Spleen (tissue), 11 donors: ENCODE results near the gene IFT88. TPM values are rescaled to one million over a fixed set of nuclear protein-coding genes. Genes with fewer than 3 reads are reported as not detected.

Source experiments
- DNase-seq: peaks from one replicate; pipeline ENCODE4 v3.0.0-alpha.2; 2020
- H3K27ac ChIP-seq, 8 donors: fragments of 200-600 bp; sonication (generic) in 7 of 8; 1 replicate in 4 of 8; 2 replicates in 4 of 8; pipeline versions ENCODE4 v1.5.0 to v1.8.0; 2016 to 2021; ENCODE audit warnings: inconsistent platforms in 4 of 8, mild to moderate bottlenecking in 4 of 8, moderate library complexity in 1 of 8
- H3K27me3 ChIP-seq, 7 donors: fragments of 200-600 bp; sonication (generic) in 6 of 7; replicated peaks in 1 of 7; 1 replicate in 4 of 7; 2 replicates in 3 of 7; pipeline versions ENCODE4 v1.5.0 to v1.8.0; 2016 to 2021; ENCODE audit warnings: inconsistent platforms in 3 of 7, mild to moderate bottlenecking in 1 of 7
- H3K36me3 ChIP-seq, 6 donors: fragments of 200-600 bp; sonication (generic) in 5 of 6; 1 replicate in 4 of 6; 2 replicates in 2 of 6; pipeline versions ENCODE4 v1.5.0 to v1.8.0; 2016 to 2021; ENCODE audit warnings: inconsistent platforms in 2 of 6
- H3K4me1 ChIP-seq, 6 donors: fragments of 200-600 bp; sonication (generic) in 5 of 6; 1 replicate in 3 of 6; 2 replicates in 3 of 6; pipeline versions ENCODE4 v1.5.0 to v1.8.0; 2016 to 2021; ENCODE audit warnings: inconsistent platforms in 3 of 6
- H3K4me3 ChIP-seq, 8 donors: fragments of 200-600 bp; sonication (generic) in 7 of 8; 1 replicate in 4 of 8; 2 replicates in 4 of 8; pipeline versions ENCODE4 v1.5.0 to v1.8.0; 2016 to 2021; ENCODE audit warnings: inconsistent platforms in 4 of 8, mild to moderate bottlenecking in 4 of 8, moderate library complexity in 2 of 8
- H3K9me3 ChIP-seq, 8 donors: fragments of 200-600 bp; sonication (generic) in 7 of 8; 1 replicate in 4 of 8; 2 replicates in 4 of 8; pipeline versions ENCODE4 v1.5.0 to v1.8.0; 2016 to 2021; ENCODE audit warnings: inconsistent platforms in 4 of 8
- CTCF ChIP-seq, 11 experiments: fragments of 200-600 bp in 7 of 11; fragments of 450-650 bp in 4 of 11; sonication (generic) in 4 of 11; IDR thresholded peaks in 8 of 11; conservative IDR thresholded peaks in 3 of 11; 1 replicate in 7 of 11; 2 replicates in 4 of 11; pipeline versions ENCODE4 v1.4.0 to v1.8.0; 2016 to 2021; ENCODE audit warnings: antibody characterized with exemption in 11 of 11, inconsistent platforms in 4 of 11, mild to moderate bottlenecking in 1 of 11
- POLR2A ChIP-seq, 3 donors: fragments of 450-650 bp; IDR thresholded peaks; one replicate each; pipeline ENCODE4 v1.5.1; 2017; ENCODE audit warnings: antibody characterized with exemption in 3 of 3, mild to moderate bottlenecking in 1 of 3
- POLR2AphosphoS5 ChIP-seq, 3 donors: sonication (generic); formaldehyde crosslinking; IDR thresholded peaks; one replicate each; pipeline ENCODE4 v1.5.1; 2017; ENCODE audit warnings: antibody characterized with exemption in 3 of 3
- WGBS, 5 donors: extraction: QIAGEN DNeasy Blood & Tissue Kit in 3 of 5; methylation state at CpG; one replicate each; pipeline versions ENCODE4 v1.1.5 to v1.1.7; 2013 to 2018; 5-methylcytosine and 5-hydroxymethylcytosine counted together
- intact Hi-C: fragments of 100-400 bp; cut with DNase I; formaldehyde crosslinking; loops from one replicate; pipeline ENCODE4 v1.15.0; 2023; ENCODE audit warnings: low total_unique reads
- polyA plus RNA-seq, 3 donors: library from polyadenylated mRNA; stranded (reverse); fragments of 200-250 nt; gene quantifications; one replicate each; pipeline ENCODE4 v1.2.1, GENCODE V29; 2013
- total RNA-seq, 7 donors: library from RNA; depleted of rRNA in 3 of 7; stranded (reverse); fragments of >200 nt in 3 of 7; fragmentation: NEBNext Ultra II Directional in 4 of 7; extraction: Animal tissue kit (Norgen Biotek cat#: 25700) in 4 of 7; gene quantifications; one replicate each; pipeline versions ENCODE4 v1.1.0 to v1.2.1, GENCODE V29; 2016 to 2021
- donor health status: healthy with polysubstance abuse.
- donor health status: DM: no; HTN: no; CAD: no; lungs with moderate emphysema.
- donor health status: DM: no; HTN: no; CAD: no.
- donor health status: Bipolar disorder and iron deficiency.
- donor health status: healthy.
- donor health status: DM: no; HTN: no; CAD: no.
- donor health status: DM: yes; HTN: yes; CAD: no.

The IFT88 gene
- total and polyA plus RNA-seq, 10 donors = 7.7 to 25.5 (median 13.6) TPM

- TF ChIP-seq POLR2AphosphoS5 (IDR thresholded peaks at IDR 0.05) (no peak), CTCF (IDR thresholded peaks at IDR 0.05 in 8 of 11, conservative IDR thresholded peaks at IDR 0.05 in 3 of 11) (no peak), POLR2A (IDR thresholded peaks at IDR 0.05) (no peak)
- Histone ChIP-seq H3K27me3 (no peaks in the 10 kb centered on the region), H3K9me3 (no peaks in the 10 kb centered on the region), H3K4me1 (no peaks in the 10 kb centered on the region), H3K27ac (no peak overlapping the region), H3K36me3 (no peaks in the 10 kb centered on the region), H3K4me3 (no peak overlapping the region)
- 78 to 86% (median 86%) methylated on average over 3 of the region's 3 CpGs for WGBS, 5 donors
- DNase-seq = no peak
- intact Hi-C loops = no loop called here
Observed at GRCh38 chr13:20553311-20553710, 13.6 kb upstream of the IFT88 start.

GRCh38 chr13:20558982-20559381, 8.0 kb upstream of the IFT88 start:
- no peaks in the 10 kb centered on the region for H3K9me3 ChIP-seq
- H3K36me3 ChIP-seq = no peaks in the 10 kb centered on the region
- intact Hi-C loops = no loop called here
- H3K4me1 ChIP-seq = peaks cover 0 to 6% (median 0%) of the 10 kb centered on the region in 6 donors
- no peak overlapping the region for H3K4me3 ChIP-seq
- H3K27me3 ChIP-seq = no peaks in the 10 kb centered on the region
- WGBS, 5 donors = 61 to 94% (median 89%) methylated on average over 3 of the region's 3 CpGs
- H3K27ac ChIP-seq = no peak overlapping the region
- no peak for DNase-seq
- no peak for TF ChIP-seq CTCF (IDR thresholded peaks at IDR 0.05 in 8 of 11, conservative IDR thresholded peaks at IDR 0.05 in 3 of 11)
- TF ChIP-seq POLR2A (IDR thresholded peaks at IDR 0.05) = no peak
- no peak for TF ChIP-seq POLR2AphosphoS5 (IDR thresholded peaks at IDR 0.05)

GRCh38 chr13:20559659-20560356, 7.1 kb upstream of the IFT88 start:
- no peak for TF ChIP-seq POLR2AphosphoS5 (IDR thresholded peaks at IDR 0.05)
- TF ChIP-seq POLR2A (IDR thresholded peaks at IDR 0.05) = no peak
- no peak for TF ChIP-seq CTCF (IDR thresholded peaks at IDR 0.05 in 8 of 11, conservative IDR thresholded peaks at IDR 0.05 in 3 of 11)
- no peak for DNase-seq
- no peaks in the 10 kb centered on the region for H3K27me3 ChIP-seq
- H3K27ac ChIP-seq = peak overlapping the region in 3 of 8 donors; percentile 32 to 56 (median 45)
- peaks cover 0 to 7% (median 2%) of the 10 kb centered on the region in 8 donors for H3K9me3 ChIP-seq
- no peaks in the 10 kb centered on the region for H3K36me3 ChIP-seq
- WGBS, 5 donors = 82 to 87% (median 83%) methylated on average over 6 of the region's 6 CpGs
- no peak overlapping the region for H3K4me3 ChIP-seq
- H3K4me1 ChIP-seq = peaks cover 0 to 6% (median 0%) of the 10 kb centered on the region in 6 donors
- intact Hi-C loops = no loop called here

- Histone ChIP-seq H3K4me1 (peaks cover 0 to 11% (median 6%) of the 10 kb centered on the region in 6 donors), H3K27ac (no peak overlapping the region), H3K9me3 (peaks cover 0 to 16% (median 12%) of the 10 kb centered on the region in 8 donors), H3K27me3 (no peaks in the 10 kb centered on the region), H3K4me3 (no peak overlapping the region), H3K36me3 (no peaks in the 10 kb centered on the region)
- no peak for TF ChIP-seq POLR2A (IDR thresholded peaks at IDR 0.05)
- no peak for TF ChIP-seq POLR2AphosphoS5 (IDR thresholded peaks at IDR 0.05)
- TF ChIP-seq CTCF (IDR thresholded peaks at IDR 0.05 in 8 of 11, conservative IDR thresholded peaks at IDR 0.05 in 3 of 11) = no peak
- intact Hi-C loops = no loop called here
- WGBS, 5 donors = 60 to 74% (median 71%) methylated on average over 5 of the region's 5 CpGs
- DNase-seq = no peak
Observed at GRCh38 chr13:20561741-20562140, 5.2 kb upstream of the IFT88 start.
